HFFc6 (cell line): ENCODE results near the gene ITPRID2. TPM values are rescaled to one million over a fixed set of nuclear protein-coding genes. Genes with fewer than 3 reads are reported as not detected.
A peak's percentile ranks its signal among the peaks of the same experiment; 100 is the strongest.

Source experiments
- DNase-seq: peaks from one replicate; pipeline ENCODE4 v3.0.0-alpha.2; 2018
- H3K27ac Mint-ChIP-seq: 2 replicates; pipeline ENCODE4 v1.8.0; 2020; ENCODE audit warnings: mild to moderate bottlenecking, mixed read lengths
- H3K27me3 Mint-ChIP-seq: 2 replicates; pipeline ENCODE4 v1.8.0; 2021; ENCODE audit warnings: mild to moderate bottlenecking, moderate library complexity, mixed read lengths; ENCODE audit not compliant: insufficient read depth
- H3K36me3 Mint-ChIP-seq: 2 replicates; pipeline ENCODE4 v1.8.0; 2021; ENCODE audit warnings: low read depth, mixed read lengths
- H3K4me1 Mint-ChIP-seq: 2 replicates; pipeline ENCODE4 v1.8.0; 2020; ENCODE audit warnings: low read depth, mixed read lengths
- H3K4me3 Mint-ChIP-seq: 2 replicates; pipeline ENCODE4 v1.8.0; 2020; ENCODE audit warnings: mild to moderate bottlenecking, moderate library complexity, mixed read lengths
- H3K9me3 Mint-ChIP-seq: 2 replicates; pipeline ENCODE4 v1.8.0; 2020; ENCODE audit warnings: mild to moderate bottlenecking, mixed read lengths
- CTCF ChIP-seq: fragments of 200-600 bp; sonication (generic); IDR thresholded peaks from 2 replicates; pipeline ENCODE4 v1.5.0; 2021; ENCODE audit warnings: antibody characterized with exemption, mild to moderate bottlenecking
- total RNA-seq, 6 experiments: library from RNA; stranded (reverse); fragmentation: NEBNext Ultra II Directional; extraction: Animal tissue kit (Norgen Biotek cat#: 25700); gene quantifications; 2 replicates in 1 of 6; 3 replicates in 5 of 6; pipeline ENCODE4 v1.2.3, GENCODE V29; 2021

ITPRID2 gene
- total RNA-seq, 6 experiments from 2014 or later, result 205 to 257 (median 235) TPM

- peak overlapping the region; percentile 52 for H3K4me3 Mint-ChIP-seq
- DNase-seq, result no peak
- H3K27me3 Mint-ChIP-seq, result peaks cover 2% of the 10 kb centered on the region; the same call in 1 of the 2 replicates
- no peak for TF ChIP-seq CTCF
- H3K4me1 Mint-ChIP-seq, result peaks cover 35% of the 10 kb centered on the region
- H3K36me3 Mint-ChIP-seq, result peaks cover 8% of the 10 kb centered on the region; the same call in 1 of the 2 replicates
- no peaks in the 10 kb centered on the region for H3K9me3 Mint-ChIP-seq
- H3K27ac Mint-ChIP-seq, result peak overlapping the region; percentile 71; the same call in 1 of the 2 replicates
Observed at GRCh38 chr2:181973171-181973783, 81.7 kb downstream of the ITPRID2 start.

- peak overlapping the region; percentile 71 for H3K27ac Mint-ChIP-seq
- peak; percentile 82 for DNase-seq
- no peaks in the 10 kb centered on the region for H3K27me3 Mint-ChIP-seq
- no peaks in the 10 kb centered on the region for H3K9me3 Mint-ChIP-seq
- H3K4me1 Mint-ChIP-seq, result peaks cover 34% of the 10 kb centered on the region
- 0 out of 2 replicates have a peak, but pooled peaks cover 4% of the 10 kb centered on the region for H3K36me3 Mint-ChIP-seq
- no peak for TF ChIP-seq CTCF
- H3K4me3 Mint-ChIP-seq, result peak overlapping the region; percentile 9; the same call in 1 of the 2 replicates
Observed at GRCh38 chr2:181977661-181978350, 86.3 kb downstream of the ITPRID2 start.

GRCh38 chr2:181978351-181979150, 87.0 kb downstream of the ITPRID2 start:
- H3K4me3 Mint-ChIP-seq, result no peak overlapping the region
- H3K27ac Mint-ChIP-seq, result peak overlapping the region; percentile 71
- no peaks in the 10 kb centered on the region for H3K9me3 Mint-ChIP-seq
- no peaks in the 10 kb centered on the region for H3K27me3 Mint-ChIP-seq
- peaks cover 27% of the 10 kb centered on the region for H3K4me1 Mint-ChIP-seq
- DNase-seq, result no peak
- TF ChIP-seq CTCF, result no peak
- H3K36me3 Mint-ChIP-seq, result 0 out of 2 replicates have a peak, but pooled peaks cover 4% of the 10 kb centered on the region

Other genes with a start within 250 kb of the ITPRID2 start
- under 1 TPM in 2 of 6 experiments, not detected in 4; 0.07 to 0.09 TPM for gene CERKL, start 234.6 kb upstream of the ITPRID2 start, total RNA-seq
- not detected for gene NEUROD1, start 211.2 kb upstream of the ITPRID2 start, total RNA-seq
- gene PPP1R1C, start 94.1 kb downstream of the ITPRID2 start, total RNA-seq, result under 1 TPM in 4 of 6 experiments, not detected in 2; 0.31 to 0.48 (median 0.39) TPM